Esophagus squamous epithelium (tissue), 4 donors: ENCODE measurements around the gene NDUFS4.

Experiments
- CTCF ChIP-seq, 6 experiments: fragments of 450-650 bp in 4 of 6; fragments of 200-600 bp in 2 of 6; sonication (generic) in 2 of 6; IDR thresholded peaks; one replicate each; pipeline ENCODE4 v1.5.1; 2016 to 2019; ENCODE audit warnings: antibody characterized with exemption in 6 of 6, mild to moderate bottlenecking in 4 of 6, moderate library complexity in 4 of 6
- POLR2A ChIP-seq, 4 donors: fragments of 450-650 bp; IDR thresholded peaks; one replicate each; pipeline ENCODE4 v1.6.1; 2017; ENCODE audit warnings: antibody characterized with exemption in 4 of 4, mild to moderate bottlenecking in 4 of 4, moderate library complexity in 3 of 4

GRCh38 chr5:53604309-53604708 is 43.9 kb downstream of the NDUFS4 start:
- TF ChIP-seq CTCF (IDR thresholded peaks at IDR 0.05) = no peak
- TF ChIP-seq POLR2A (IDR thresholded peaks at IDR 0.05) = no peak
